Stimulated activated CD4-positive, alpha-beta T cell treated with anti-CD3 and anti-CD28 coated beads, Interleukin-15, amount 100 ng/mL, for 48 hours (primary cell): Measurements from ENCODE around the gene CEP89.
"Not testable (repeated sequence)": the region's sequence is repeated elsewhere in the genome, so short reads cannot be mapped to it uniquely, and the experiment has no call there.

Source experiments
- DNase-seq, 2 donors: peaks; one replicate each; pipeline ENCODE4 v3.0.0-alpha.2; 2020; ENCODE audit warnings: low read depth in 2 of 2

CEP89 gene

DNA sequence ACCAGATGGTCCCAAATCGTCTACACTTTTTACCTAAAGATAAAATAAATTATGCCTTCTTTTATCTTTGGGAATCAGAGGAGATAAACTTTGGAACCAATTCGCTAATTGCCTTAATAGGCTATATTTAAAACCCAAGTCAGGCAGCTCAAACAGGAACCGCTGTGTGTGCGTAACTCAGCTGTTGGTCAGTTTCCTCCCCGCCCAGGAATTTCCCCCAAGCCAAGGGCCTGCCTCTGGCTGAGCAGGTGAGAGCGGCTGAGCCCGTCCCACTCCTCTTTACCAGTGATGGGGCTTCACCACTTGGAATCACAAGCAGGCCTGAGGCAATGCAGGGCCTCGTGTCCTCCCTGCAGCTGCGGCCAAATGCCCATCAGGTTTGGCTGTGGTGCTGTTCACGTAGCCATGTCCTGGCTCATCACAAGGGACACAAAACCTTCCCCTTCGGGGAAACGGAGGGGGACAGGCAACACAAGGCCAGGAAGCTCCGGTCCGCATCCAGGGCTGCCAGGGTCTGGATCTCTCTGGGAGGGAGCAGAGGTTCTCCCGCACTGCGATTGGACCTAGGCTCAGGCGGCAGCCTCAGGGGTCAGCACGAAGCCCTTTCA lies 101.7 kb downstream of the CEP89 start:
- no peak for DNase-seq

DNA sequence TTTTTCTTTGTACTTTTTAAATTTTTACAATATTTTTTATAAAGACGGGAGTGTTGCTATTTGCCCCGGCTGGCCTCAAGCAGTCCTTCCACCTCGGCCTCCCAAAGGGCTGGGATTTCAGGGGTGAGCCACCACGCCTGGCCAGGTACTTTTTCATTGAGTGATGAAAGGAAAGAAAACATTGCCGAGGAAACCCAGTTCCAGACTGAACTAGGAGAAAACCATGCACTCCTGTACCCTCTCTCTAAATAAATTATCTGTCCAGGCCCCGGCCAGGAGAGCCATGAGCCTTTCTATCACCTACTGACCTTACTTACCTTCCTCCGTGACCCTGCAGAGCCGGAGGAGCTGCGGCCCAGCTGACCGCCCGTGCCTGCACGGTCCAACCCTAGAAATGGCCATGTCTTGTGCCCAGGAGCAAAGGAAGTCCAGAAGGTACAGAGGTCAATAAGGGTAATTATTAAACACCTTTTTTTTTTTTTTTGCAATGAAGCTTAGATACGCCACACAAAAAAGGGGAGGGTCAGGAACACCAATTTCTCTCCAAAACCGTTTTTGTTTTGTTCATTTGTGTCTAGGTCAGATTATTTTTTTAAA lies 102.3 kb downstream of the CEP89 start, which contains the start of gene SLC7A9:
Gene SLC7A9 (minus strand): TSS at position 399 of the 597 bp plus-strand sequence. CDS start 1,233 bp downstream, outside the sequence.
- DNase-seq = no peak

DNA sequence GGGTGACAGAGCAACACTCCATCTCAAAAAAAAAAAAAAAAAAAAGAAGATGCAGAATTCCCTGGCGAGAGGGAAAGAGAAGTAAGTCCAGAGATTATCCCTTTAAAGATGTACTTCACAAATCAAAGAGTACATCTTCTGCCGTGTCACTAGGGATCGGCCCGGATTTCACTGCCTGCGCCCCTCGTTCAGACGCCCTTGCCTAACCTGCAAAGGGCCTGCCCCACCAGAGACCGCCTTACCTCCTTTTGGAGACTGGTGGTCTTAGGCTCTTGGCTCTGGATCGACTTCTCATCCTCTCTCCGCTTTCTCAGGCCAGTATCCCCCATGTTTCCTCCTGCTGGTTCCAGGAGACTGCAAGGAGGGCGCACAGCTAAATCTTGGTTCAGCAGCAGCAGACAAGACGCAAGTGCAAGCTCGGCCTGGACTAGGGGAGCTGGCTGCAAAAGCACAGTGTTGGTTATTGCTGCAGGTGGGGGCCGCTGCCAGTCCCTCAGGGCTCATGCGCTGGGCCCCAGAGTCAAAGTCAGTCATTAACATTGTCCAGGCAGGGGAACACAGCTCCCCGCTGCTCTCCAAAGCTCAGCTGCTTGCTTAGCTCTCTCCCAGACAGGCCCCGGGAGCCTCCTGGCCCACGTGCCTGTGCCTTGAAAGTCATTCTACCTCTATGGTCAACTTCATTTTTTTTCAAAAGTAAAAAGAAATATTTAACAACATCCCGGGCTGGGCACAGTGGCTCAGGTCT lies 103.4 kb downstream of the CEP89 start:
- DNase-seq = no peak

DNA sequence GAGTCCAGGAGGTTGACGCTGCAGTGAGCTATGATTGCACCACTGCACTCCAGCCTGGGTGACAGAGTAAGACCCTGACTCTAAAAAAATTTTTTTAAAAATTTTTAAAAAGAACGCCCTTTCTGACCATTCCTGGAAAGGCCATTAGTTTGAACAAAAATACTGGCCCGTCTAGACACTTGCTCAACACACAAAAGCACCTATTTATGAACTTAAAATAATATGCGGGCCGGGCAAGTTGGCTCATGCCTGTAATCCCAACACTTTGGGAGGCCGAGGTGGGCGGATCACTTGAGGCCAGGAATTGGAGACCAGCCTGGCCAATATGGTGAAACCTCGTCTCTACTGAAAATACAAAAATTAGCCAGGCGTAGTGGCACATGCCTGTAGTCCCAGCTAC lies 104.3 kb downstream of the CEP89 start:
- DNase-seq = not testable (repeated sequence)

DNA sequence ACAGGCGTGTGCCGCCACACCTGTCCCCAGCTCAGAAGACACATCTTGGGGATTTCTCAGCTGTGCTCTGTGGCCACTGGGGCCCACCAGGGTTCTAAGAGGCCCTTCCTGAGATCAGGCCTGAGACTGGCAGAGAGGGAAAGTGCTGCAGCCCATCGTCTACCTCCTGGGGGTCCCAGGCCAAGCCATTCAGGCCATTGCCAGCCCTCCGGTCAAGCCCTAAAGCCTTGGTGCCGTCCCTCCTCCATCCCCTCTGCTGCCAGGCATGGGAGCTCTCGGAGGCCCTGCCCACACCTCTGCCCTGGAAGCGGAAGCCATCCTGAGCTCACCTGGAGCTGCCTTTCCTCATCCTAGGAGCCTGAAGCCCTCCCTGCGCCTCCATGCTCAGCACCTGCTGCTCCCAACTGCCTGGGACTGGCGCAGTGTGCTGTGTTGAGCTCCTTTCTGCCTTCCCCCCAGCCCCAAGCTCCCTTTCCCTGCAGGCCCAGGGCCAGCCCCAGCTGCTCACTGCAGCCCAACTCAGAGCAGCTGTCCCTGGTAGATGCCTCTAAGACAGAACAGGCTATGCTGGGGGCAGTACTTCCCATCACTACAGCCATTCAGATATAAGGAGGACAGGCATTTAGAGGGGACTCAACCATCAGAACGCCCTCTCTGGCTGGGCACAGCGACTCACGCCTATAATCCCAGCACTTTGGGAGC lies 105.0 kb downstream of the CEP89 start:
- DNase-seq = no peak

DNA sequence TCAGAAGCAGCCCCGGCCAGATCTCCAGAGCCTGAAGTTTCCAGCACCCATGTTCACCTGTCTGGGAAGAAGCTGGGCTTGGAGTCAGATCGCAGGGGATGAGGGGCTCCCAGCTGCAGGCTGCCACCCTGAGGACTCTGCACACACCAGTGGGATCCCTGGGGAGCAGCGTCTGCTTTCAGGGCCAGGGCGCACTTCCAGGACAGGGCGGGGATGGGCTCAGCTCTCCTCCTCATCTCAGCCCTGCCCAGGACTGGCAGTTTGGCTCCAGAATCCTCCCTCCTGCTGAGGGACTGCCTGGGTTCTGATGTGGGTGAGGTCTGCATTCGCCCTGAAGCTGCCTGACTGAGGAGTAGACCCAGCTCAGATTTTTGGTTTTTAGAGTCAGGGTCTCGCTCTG lies 105.7 kb downstream of the CEP89 start:
- DNase-seq = no peak

DNA sequence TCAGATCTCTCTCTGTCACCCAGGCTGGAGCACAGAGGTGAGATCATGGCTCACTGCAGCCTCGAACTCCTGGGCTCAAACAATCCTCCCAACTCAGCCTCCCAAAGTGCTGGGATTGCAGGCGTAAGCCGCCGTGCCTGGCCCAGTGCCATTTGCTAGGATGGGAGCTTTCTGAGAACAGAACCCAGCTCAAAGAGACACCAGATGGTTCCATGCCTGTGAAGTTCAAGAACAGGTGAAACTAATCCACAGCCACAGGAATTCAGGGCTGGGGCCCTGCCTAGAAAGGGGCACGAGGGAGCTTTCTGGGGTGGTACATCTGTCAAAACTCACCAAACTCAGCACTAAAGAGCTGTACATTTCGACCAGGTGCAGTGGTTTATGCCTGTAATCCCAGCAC lies 106.4 kb downstream of the CEP89 start:
- DNase-seq = no peak

DNA sequence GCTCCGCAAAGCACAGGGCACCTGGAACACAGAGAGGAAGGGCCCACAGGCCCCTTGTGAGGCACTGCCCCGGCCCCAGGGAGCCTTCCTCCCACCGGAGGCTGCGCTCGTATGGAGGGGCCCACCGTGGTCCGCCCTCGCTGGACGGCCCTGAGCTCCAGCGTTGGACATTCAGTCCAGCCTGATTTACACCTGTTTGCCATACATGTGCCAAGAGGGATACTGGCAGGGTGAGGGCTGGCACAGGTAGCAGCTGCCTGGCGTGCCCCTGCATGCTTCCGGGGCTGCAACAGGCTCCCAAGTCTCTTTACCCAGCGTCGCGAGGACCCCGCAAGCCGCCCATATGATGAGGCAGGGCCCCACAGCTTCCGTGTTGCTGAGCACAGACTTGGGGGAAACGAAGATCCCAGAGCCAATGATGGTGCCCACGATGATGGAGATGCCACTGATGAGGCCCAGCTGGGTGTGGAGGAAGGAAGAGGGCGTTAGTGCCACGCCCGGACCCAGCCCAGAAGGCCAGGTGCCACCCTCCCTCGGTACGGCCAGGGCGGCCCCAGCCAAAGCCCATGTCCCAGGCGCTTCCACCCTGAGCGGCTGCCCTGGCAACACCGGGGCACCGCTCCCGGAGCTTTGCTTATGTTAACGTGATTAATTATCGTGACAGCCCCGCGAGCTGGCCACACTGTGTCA lies 107.3 kb downstream of the CEP89 start:
- no peak for DNase-seq

DNA sequence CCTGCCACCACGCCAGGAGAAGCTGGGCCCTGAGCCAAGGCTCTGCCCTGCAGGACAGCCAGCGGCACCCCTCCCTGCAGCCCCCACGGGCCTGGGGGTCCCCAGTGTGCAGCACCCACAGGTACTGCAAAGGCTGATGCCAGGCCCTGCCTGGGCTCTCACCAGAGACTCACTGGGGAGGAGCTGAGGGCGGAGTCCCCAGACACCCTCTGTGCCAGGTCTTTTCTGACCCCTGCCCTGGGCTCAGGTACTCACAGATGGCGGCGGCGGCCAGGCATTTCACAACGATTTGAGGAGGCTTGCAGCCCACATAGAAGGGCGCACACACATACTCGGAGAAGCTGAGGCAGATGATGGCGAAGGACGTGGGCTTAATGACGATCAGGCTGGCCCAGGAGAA lies 107.9 kb downstream of the CEP89 start:
- DNase-seq = no peak

DNA sequence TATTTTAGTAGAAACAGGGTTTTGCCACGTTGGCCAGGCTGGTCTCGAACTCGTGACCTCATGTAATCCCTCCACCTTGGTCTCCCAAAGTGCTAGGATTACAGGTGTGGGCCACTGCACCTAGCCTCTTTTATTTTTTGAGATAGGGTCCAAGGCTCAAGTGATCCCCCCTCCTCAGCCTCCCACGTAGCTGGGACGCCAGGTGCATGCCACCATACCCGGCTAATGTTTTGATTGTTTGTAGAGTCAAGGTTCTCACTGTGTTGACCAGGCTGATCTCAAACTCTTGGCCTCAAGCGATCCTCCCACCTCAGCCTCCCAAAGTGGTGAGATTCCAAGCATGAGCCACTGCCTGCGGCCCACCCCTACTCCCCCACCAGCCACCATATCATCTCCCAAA lies 108.5 kb downstream of the CEP89 start:
- DNase-seq = no peak

DNA sequence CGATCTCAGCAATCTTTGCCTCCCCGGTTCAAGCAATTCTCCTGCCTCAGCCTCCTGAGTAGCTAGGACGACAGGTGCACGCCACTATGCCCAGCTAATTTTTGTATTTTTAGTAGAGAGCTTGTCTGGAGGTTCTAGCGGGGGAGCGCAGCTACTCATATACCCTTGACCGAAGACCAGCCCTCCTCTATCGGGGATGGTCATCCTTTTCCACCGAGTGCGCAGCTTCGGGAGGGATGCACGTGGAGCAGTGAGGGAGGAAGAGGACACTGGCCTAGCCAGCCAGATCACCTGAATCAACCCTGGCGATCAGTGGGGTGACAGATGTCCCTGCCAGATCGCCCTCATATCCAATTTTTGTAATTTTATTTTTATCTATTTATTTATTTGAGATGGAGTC lies 109.0 kb downstream of the CEP89 start:
- DNase-seq = no peak

DNA sequence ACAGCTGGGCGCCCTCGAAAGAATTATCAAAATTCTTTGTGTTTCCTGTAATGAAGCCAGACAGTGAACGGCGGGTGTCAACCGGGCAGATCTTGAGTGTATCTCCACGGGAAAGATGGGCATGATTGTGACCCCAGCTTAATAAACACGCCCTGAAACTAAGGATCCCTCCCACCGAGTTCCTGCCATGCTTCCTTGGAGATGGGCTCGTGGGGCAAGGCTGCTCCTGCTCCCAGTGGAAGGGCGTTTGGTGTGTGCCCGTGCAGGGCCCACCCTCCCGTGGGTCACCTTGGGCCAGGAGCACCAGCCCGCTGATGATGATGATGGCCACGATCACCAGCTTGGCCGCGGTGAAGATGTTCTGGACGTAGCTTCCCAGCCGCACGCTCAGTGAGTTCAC lies 109.6 kb downstream of the CEP89 start:
- no peak for DNase-seq

DNA sequence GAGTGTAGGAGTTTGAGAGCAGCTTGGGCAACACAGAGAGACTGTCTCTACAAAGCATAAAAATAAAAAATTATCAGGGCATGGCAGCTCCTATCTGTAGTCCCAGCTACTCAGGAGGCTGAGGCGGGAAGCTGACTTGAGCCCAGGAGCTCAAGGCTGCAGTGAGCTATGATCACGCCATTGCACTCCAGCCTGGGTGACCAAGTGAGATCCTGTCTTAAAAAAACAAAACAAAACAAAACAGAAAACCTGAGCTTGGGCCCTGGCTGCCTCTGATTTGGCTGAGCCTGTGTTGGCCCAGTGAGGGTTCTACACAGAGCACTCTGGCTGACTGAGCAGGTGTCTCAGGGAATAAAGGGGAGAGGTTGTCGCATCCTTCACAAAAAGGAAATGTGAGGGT lies 110.2 kb downstream of the CEP89 start:
- DNase-seq = no peak

DNA sequence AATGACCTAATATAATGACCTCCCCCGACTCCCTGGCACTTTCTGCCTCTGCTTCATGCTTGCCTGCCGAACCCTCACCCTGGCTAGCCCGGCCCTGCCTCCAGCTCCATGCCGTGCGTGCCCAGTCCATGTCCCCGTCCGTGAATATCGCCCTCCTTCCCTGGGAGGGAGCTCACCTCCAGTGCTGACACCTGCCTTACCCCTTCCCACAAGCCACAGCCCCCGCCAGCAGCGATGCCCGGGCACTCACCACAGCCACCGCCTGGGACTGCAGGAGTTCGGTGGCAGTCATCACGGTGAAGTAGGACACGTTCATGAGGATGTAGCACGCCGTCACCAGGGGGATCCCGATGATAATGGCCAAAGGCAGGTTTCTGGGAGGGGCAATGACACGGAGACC lies 112.2 kb downstream of the CEP89 start:
- DNase-seq = no peak

DNA sequence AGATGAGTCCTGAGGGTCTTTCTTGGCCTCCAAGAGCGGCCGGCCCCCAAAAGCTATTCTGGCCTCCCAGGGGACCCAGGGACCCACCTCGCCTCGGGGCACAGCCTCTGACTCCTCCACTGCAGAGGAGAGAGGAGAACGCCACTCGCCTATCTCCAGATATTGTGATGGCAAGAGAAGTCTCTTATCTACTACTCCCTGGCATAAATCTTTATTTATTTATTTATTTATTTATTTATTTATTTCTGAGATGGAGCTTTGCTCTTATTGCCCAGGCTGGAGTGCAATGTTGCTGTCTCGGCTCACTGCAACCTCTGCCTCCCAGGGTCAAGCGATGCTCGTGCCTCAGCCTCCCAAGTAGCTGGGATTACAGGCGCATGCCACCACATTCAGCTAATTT lies 113.2 kb downstream of the CEP89 start:
- no peak for DNase-seq

DNA sequence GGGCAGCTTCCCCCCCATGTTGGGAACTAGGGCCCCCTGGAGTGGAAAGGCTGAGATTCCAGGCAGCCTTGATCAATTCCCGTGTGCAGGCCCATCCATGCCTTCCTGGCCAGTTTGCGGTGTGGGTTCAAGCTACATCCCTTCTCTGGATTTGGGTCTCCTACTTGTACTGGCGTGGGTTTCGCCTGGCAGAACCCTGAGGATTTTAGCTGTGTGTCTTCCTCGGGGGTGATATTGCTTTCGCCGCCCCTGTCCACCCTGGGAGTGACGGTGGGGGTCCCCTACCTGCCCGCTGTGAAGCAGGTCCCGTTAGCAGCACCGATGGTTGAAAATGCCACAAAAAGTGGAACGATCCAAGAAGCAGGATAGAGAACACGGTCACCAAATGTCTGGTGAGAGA lies 113.6 kb downstream of the CEP89 start:
- no peak for DNase-seq

DNA sequence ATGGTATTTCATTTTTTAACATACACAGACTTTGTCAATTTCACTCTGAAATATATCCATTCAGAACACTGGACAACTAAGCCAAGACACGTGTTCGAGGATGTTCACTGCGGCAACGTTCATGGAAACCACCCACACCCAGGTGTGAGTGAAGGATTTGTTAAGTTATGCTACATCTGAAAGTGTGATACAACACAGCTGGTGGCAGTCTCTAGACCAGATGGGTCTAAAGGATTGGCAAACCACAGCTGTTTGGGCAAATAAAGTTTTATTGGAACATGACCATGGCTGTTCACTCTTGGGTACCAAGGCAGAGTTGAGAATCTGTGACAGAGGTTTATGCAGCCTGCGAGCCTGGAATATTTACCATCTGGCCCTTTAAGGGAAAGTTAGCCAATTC lies 114.2 kb downstream of the CEP89 start:
- DNase-seq = no peak

DNA sequence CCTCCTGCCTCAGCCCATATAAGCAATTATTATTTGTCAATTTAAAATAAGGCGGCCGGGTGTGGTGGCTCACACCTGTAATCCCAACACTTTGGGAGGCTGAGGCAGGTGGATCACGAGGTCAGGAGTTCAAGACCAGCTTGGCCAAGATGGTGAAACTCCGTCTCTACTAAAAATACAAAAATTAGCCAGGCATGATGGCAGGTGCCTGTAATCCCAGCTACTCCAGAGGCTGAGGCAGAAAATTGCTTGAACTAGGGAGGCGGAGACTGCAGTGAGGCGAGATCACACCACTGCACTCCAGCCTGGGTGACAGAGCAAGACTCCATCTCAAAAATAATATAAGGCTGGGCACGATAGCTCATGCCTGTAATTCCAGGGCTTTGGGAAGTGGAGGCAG lies 114.9 kb downstream of the CEP89 start:
- DNase-seq = not testable (repeated sequence)

DNA sequence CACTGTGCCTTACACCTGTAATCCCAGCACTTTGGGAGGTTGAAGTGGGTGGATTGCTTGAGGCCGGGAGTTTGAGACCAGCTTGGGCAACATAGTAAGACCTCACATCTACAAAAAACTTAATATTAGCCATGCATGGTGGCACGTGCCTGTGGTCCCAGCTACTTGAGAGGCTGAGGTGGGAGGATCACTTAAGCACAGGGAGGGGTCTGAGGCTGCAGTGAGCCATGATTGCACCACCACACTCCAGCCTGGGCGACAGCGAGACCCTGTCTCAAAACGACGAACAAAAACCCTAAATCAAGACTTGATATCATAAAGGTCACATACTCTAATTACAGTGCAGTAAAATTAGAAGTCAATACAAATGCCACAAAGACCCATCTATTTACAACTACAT lies 119.5 kb downstream of the CEP89 start:
- DNase-seq = no peak

DNA sequence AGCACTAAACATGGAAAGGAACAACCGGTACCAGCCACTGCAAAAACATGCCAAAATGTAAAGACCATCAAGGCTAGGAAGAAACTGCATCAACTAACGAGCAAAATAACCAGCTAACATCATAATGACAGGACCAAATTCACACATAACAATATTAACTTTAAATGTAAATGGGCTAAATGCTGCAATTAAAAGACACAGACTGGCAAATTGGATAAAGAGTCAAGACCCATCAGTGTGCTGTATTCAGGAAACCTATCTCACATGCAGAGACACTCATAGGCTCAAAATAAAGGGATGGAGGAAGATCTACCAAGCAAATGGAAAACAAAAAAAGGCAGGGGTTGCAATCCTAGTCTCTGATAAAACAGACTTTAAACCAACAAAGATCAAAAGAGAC lies 123.7 kb downstream of the CEP89 start:
- DNase-seq = not testable (repeated sequence)

DNA sequence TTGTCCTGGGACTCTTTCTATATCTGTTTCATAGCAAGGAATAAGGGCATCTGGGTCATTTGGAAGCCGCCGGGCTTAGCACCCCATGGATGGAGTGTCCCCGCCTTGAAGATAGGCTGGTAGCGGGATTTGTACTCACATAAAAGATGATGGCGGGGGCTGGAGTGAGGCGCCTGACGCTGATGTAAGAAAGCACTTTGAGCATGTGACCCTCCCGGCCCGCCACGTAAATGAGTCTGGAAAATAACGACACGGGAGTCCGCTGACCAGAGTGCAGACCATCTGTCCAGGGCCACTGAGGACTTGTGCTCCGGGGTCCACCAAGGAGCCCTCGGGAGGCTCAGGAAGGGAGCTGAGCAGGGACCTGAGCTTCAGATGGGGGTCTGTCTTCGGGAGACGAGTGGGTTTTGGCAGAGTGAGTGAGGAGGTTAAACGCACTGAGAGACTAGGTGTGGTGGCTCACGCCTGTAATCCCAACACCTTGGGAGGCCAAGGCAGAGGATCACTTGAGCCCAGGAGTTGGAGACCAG lies 128.0 kb downstream of the CEP89 start:
- DNase-seq = no peak

DNA sequence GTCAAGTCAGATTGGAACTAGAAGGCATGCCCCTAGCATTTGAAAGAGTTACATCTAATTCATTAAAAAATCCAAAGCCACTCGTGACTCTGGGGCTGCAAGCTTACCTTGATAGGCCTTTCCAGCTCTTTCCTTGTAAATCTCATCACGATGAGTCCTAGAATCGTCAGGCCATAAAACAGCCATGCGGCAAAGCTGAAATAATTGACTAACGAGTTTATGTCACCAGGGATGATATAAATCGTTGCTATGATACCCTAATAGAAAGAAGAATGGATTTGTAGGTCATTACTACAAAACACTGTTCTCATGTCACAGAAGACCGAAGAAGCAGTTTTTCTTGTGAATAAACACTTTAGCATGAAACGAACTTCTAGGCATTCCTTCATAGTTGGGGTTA lies 129.7 kb downstream of the CEP89 start:
- DNase-seq = no peak
